Astrocyte (in vitro differentiated cells and primary cell): ENCODE results near the gene ATG7. TPM values are rescaled to one million over a fixed set of nuclear protein-coding genes. Genes with fewer than 3 reads are reported as not detected.
"Not testable (repeated sequence)": the region's sequence is repeated elsewhere in the genome, so short reads cannot be mapped to it uniquely, and the experiment has no call there.

Experiments used
- DNase-seq: peaks from one replicate; pipeline ENCODE4 v3.0.0-alpha.2; 2010; ENCODE audit warnings: low read depth
- FAIRE-seq: peaks from 2 replicates; lab custom pipeline; 2011; peaks lifted over from hg19 to GRCh38; lab: Jason Lieb, UNC
- H2AFZ ChIP-seq: 2 replicates; pipeline ENCODE4 v1.6.0; 2012; ENCODE audit warnings: low read depth, low read length, inconsistent platforms
- H3K27ac ChIP-seq: 2 replicates; pipeline ENCODE4 v1.5.1; 2011; ENCODE audit warnings: low read depth, low read length, inconsistent platforms
- H3K27me3 ChIP-seq: 2 replicates; pipeline ENCODE4 v1.6.0; 2011; ENCODE audit warnings: low read length, inconsistent platforms; ENCODE audit not compliant: insufficient read depth
- H3K36me3 ChIP-seq: 2 replicates; pipeline ENCODE4 v1.5.1; 2011; ENCODE audit warnings: low read length, inconsistent platforms; ENCODE audit not compliant: insufficient read depth
- H3K4me1 ChIP-seq: 2 replicates; pipeline ENCODE4 v1.5.1; 2011; ENCODE audit warnings: low read length, inconsistent platforms; ENCODE audit not compliant: insufficient read depth
- H3K4me2 ChIP-seq: 2 replicates; pipeline ENCODE4 v1.6.0; 2012; ENCODE audit warnings: low read length, inconsistent platforms
- H3K4me3 ChIP-seq: 2 replicates; pipeline ENCODE4 v1.5.1; 2011; ENCODE audit warnings: low read depth, mild to moderate bottlenecking, low read length, inconsistent platforms; ENCODE audit not compliant: insufficient read depth
- H3K79me2 ChIP-seq: 2 replicates; pipeline ENCODE4 v1.6.0; 2012; ENCODE audit warnings: mild to moderate bottlenecking, low read length, inconsistent platforms; ENCODE audit not compliant: insufficient read depth
- H3K9ac ChIP-seq: 2 replicates; pipeline ENCODE4 v1.6.0; 2012; ENCODE audit warnings: mild to moderate bottlenecking, low read length, inconsistent platforms
- H3K9me3 ChIP-seq: 2 replicates; pipeline ENCODE4 v1.5.1; 2012; ENCODE audit warnings: low read depth, mild to moderate bottlenecking, low read length, inconsistent platforms; ENCODE audit not compliant: insufficient read depth
- H4K20me1 ChIP-seq: 2 replicates; pipeline ENCODE4 v1.6.0; 2012; ENCODE audit warnings: low read length, inconsistent platforms; ENCODE audit not compliant: insufficient read depth
- H3K27ac Mint-ChIP-seq: one replicate; pipeline ENCODE4 v1.8.0; 2021; ENCODE audit warnings: mild to moderate bottlenecking, mixed read lengths; ENCODE audit not compliant: unreplicated experiment
- H3K27me3 Mint-ChIP-seq: one replicate; pipeline ENCODE4 v1.8.0; 2021; ENCODE audit warnings: low read depth, mixed read lengths; ENCODE audit not compliant: unreplicated experiment
- H3K36me3 Mint-ChIP-seq: one replicate; pipeline ENCODE4 v1.8.0; 2021; ENCODE audit warnings: low read depth, mixed read lengths; ENCODE audit not compliant: unreplicated experiment
- H3K4me1 Mint-ChIP-seq: one replicate; pipeline ENCODE4 v1.8.0; 2021; ENCODE audit warnings: low read depth, mixed read lengths; ENCODE audit not compliant: unreplicated experiment
- H3K4me3 Mint-ChIP-seq: one replicate; pipeline ENCODE4 v1.8.0; 2021; ENCODE audit warnings: mild to moderate bottlenecking, moderate library complexity, mixed read lengths; ENCODE audit not compliant: unreplicated experiment
- H3K9me3 Mint-ChIP-seq: one replicate; pipeline ENCODE4 v1.8.0; 2021; ENCODE audit warnings: mild to moderate bottlenecking, mixed read lengths; ENCODE audit not compliant: unreplicated experiment
- CTCF ChIP-seq: IDR thresholded peaks from 2 replicates; pipeline ENCODE4 v1.5.1; 2011; ENCODE audit warnings: low read depth, mild to moderate bottlenecking, inconsistent platforms, low read length, moderate library complexity; ENCODE audit not compliant: insufficient read depth
- EZH2 ChIP-seq: IDR thresholded peaks from 2 replicates; pipeline ENCODE4 v1.6.1; 2012; ENCODE audit warnings: mild to moderate bottlenecking, low read length, inconsistent platforms; ENCODE audit not compliant: insufficient read depth
- total RNA-seq: library from RNA; stranded (reverse); gene quantifications from 2 replicates; pipeline ENCODE4 v1.2.1, GENCODE V29; 2021

The ATG7 gene
- total RNA-seq, 1 donor from 2014 or later: 29.5 TPM

DNA sequence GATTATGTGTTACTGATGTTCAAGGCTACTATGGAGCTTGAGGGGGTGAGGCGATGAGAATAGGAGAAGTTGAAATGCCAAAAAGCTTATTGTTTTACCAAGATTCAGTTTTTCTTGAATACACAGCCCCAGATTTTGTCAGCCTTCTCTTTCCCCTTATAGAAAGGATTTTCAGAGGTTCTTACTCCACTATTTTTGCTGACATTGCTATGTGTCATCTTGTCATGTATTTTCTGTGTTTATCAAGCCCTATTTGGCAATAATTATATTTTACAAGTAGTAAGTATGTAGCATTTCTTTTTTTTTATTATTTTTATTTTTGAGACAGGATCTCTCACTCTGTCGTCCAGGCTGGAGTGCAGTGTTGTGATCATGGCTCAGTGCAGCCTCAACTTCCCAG is 133.1 kb downstream of the ATG7 start:
- Mint-ChIP-seq H3K36me3 (peaks cover 39% of the 10 kb centered on the region), H3K27ac (no peak overlapping the region), H3K4me3 (no peak overlapping the region), H3K27me3 (no peaks in the 10 kb centered on the region), H3K9me3 (peaks cover 18% of the 10 kb centered on the region), H3K4me1 (no peaks in the 10 kb centered on the region)
- no peaks in the 10 kb centered on the region for H3K4me1 ChIP-seq
- H3K9ac ChIP-seq: no peak overlapping the region
- no peak for FAIRE-seq
- H3K4me2 ChIP-seq: no peak overlapping the region
- no peak overlapping the region for H2AFZ ChIP-seq
- no peak for TF ChIP-seq CTCF
- TF ChIP-seq EZH2: no peak
- DNase-seq: no peak
- H3K27me3 ChIP-seq: no peaks in the 10 kb centered on the region
- no peak overlapping the region for H3K27ac ChIP-seq
- no peaks in the 10 kb centered on the region for H3K79me2 ChIP-seq
- H4K20me1 ChIP-seq: no peaks in the 10 kb centered on the region
- H3K36me3 ChIP-seq: no peaks in the 10 kb centered on the region
- peaks cover 6% of the 10 kb centered on the region for H3K9me3 ChIP-seq
- no peak overlapping the region for H3K4me3 ChIP-seq

DNA sequence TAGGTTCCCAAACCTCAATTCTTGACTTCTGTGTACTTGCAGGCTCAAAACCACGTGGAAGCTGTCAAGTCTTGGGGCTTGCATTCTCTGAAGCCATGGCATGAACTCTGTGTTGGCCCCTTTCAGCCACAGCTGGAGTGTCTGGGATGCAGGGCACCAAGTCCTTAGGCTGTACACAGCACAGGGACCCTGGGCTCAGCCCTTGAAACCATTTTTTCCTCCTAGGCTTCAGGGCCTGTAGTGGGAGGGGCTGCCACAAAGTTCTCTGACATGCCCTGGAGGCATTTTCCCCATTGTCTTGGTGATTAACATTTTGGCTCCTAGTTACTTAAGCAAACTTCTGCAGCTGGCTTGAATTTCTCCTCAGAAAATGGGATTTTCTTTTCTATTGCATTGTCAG is 135.4 kb downstream of the ATG7 start:
- Histone ChIP-seq H3K4me3 (no peak overlapping the region), H4K20me1 (no peaks in the 10 kb centered on the region), H3K27me3 (no peaks in the 10 kb centered on the region), H3K4me1 (no peaks in the 10 kb centered on the region), H3K4me2 (no peak overlapping the region), H2AFZ (no peak overlapping the region), H3K79me2 (no peaks in the 10 kb centered on the region), H3K36me3 (no peaks in the 10 kb centered on the region), H3K27ac (no peak overlapping the region), H3K9me3 (peaks cover 6% of the 10 kb centered on the region), H3K9ac (no peak overlapping the region)
- Mint-ChIP-seq H3K9me3 (peaks cover 22% of the 10 kb centered on the region), H3K27me3 (no peaks in the 10 kb centered on the region), H3K4me1 (no peaks in the 10 kb centered on the region), H3K36me3 (peaks cover 39% of the 10 kb centered on the region), H3K27ac (no peak overlapping the region), H3K4me3 (no peak overlapping the region)
- TF ChIP-seq CTCF: no peak
- no peak for TF ChIP-seq EZH2
- no peak for DNase-seq
- FAIRE-seq: no peak

DNA sequence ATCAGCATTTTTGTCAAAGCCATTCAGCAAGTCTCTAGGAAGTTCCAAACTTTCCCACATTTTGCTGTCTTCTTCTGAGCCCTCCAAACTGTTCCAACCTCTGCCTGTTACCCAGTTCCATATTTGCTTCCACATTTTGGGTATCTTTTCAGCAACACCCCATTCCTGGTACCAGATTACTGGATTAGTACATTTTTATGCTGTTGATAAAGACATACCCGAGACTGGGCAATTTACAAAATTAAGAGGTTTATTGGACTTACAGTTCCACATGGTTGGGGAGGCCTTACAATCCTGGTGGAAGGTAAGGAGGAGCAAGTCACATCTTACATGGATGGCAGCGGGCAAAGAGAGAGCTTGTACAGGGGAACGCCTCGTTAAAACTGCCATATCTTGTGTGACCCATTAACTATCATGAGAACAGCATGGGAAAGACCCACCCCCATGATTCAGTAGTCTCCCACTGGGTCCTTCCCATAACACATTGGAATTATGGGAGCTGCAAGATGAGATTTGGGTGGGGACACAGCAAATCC is 136.2 kb downstream of the ATG7 start:
- not testable (repeated sequence) for FAIRE-seq, H3K36me3 ChIP-seq, H3K4me3 Mint-ChIP-seq, H3K9ac ChIP-seq, H4K20me1 ChIP-seq, H3K9me3 ChIP-seq, H3K79me2 ChIP-seq, H3K4me3 ChIP-seq, H3K27ac ChIP-seq, H3K4me2 ChIP-seq, H2AFZ ChIP-seq, H3K4me1 ChIP-seq, H3K4me1 Mint-ChIP-seq, H3K27ac Mint-ChIP-seq, H3K27me3 Mint-ChIP-seq, DNase-seq, H3K27me3 ChIP-seq
- Mint-ChIP-seq H3K36me3 (peaks cover 39% of the 10 kb centered on the region), H3K9me3 (peaks cover 22% of the 10 kb centered on the region)
